ENCODE results near the gene PAQR8. TPM values are rescaled to one million over a fixed set of nuclear protein-coding genes. Genes with fewer than 3 reads are reported as not detected.

PAQR8 gene
- total and polyA plus RNA-seq, 2 of the 13 experiments (the other 11 are each of a cell fraction or from before 2014, with no cell fraction given): 37.7 to 50.7 TPM

GRCh38 chr6:52394251-52394666 lies 32.3 kb downstream of the PAQR8 start:
- H3K36me3 ChIP-seq (replicated peaks in 1 of 2; ENCODE audit: control insufficient read depth in 1 of 2, insufficient read depth in 2 of 2, low read length in 2 of 2): no peaks in the 10 kb centered on the region; a peak in 1 of 5 replicates
- H3K4me3 ChIP-seq (replicated peaks in 1 of 3; ENCODE audit: insufficient read depth in 1 of 3, low read depth in 2 of 3, low read length in 3 of 3): no peak overlapping the region
- no peak overlapping the region for H3K27ac ChIP-seq (ENCODE audit: extremely low read length, insufficient read depth, low read length)
- DNase-seq (ENCODE audit: low spot score) (no peak), ATAC-seq (no peak), FAIRE-seq (no peak)
- H3K4me2 ChIP-seq (ENCODE audit: low read depth, low read length): no peak overlapping the region
- no peaks in the 10 kb centered on the region for H4K20me1 ChIP-seq (ENCODE audit: insufficient read depth, low read length)
- no peaks in the 10 kb centered on the region for H3K9me3 ChIP-seq (ENCODE audit: low read length)
- no peak overlapping the region for H2AFZ ChIP-seq (ENCODE audit: low read length)
- POLR2A ChIA-PET: no interaction called here
- intact Hi-C loops (cut with micrococcal nuclease; ENCODE audit: unreplicated experiment): no loop called here
- H3K9ac ChIP-seq (ENCODE audit: insufficient read depth, low read depth, low read length): no peak overlapping the region
- CTCF ChIA-PET (ENCODE audit: low intra/inter-chr PET ratio, low total read pairs): no interaction called here
- H3K27me3 ChIP-seq (ENCODE audit: control insufficient read depth in 1 of 2, insufficient read depth in 2 of 2, low read length in 2 of 2): no peaks in the 10 kb centered on the region
- in situ Hi-C loops (cut with HindIII; ENCODE audit: extremely low pct_ligation_motif_present, low pct_unique_long_range_greater_than_20kb): loop anchor here (10.0 kb wide), 1 partner anchor 229 kb away; no protein-coding TSS in a partner anchor
- no TSS peak for BruUV-seq (replicated peaks)
- H3K4me1 ChIP-seq (ENCODE audit: insufficient read depth, low read length): peaks cover 74% of the 10 kb centered on the region
- H3K79me2 ChIP-seq (ENCODE audit: insufficient read depth, low read length): peaks cover 23% of the 10 kb centered on the region
- WGBS (ENCODE audit: low lambda C conversion rate): 93% methylated on average over 4 of the region's 4 CpGs
- TF ChIP-seq MAFG (CRISPR knock-in tag; IDR thresholded peaks at IDR 0.05) (no peak), SYNCRIP (IDR thresholded peaks at IDR 0.05; ENCODE audit: insufficient read depth, low read depth, low read length) (no peak), HNRNPH1 (optimal IDR thresholded peaks at IDR 0.05; ENCODE audit: low read depth, low read length) (no peak), GABPA (IDR thresholded peaks at IDR 0.05; ENCODE audit: low read depth, low read length) (no peak), GABPA (CRISPR knock-in tag; IDR thresholded peaks at IDR 0.05; ENCODE audit: low read depth) (no peak), ISX (CRISPR knock-in tag; conservative IDR thresholded peaks at IDR 0.05) (no peak), ZNF75D (CRISPR knock-in tag; IDR thresholded peaks at IDR 0.05; ENCODE audit: borderline replicate concordance) (no peak), ZNF850 (CRISPR knock-in tag; conservative IDR thresholded peaks at IDR 0.05) (no peak), ZNF841 (CRISPR knock-in tag; IDR thresholded peaks at IDR 0.05; ENCODE audit: borderline replicate concordance) (no peak), HCFC1 (IDR thresholded peaks at IDR 0.05; ENCODE audit: low read depth, low read length) (no peak), ZNF589 (CRISPR knock-in tag; conservative IDR thresholded peaks at IDR 0.05) (no peak), PRDM4 (CRISPR knock-in tag; IDR thresholded peaks at IDR 0.05; ENCODE audit: borderline replicate concordance) (no peak), GZF1 (CRISPR knock-in tag; IDR thresholded peaks at IDR 0.05) (no peak), EP300 (IDR thresholded peaks at IDR 0.05; ENCODE audit: low read depth in 2 of 2, low read length in 2 of 2) (no peak), EP300 (CRISPR knock-in tag; IDR thresholded peaks at IDR 0.05; ENCODE audit: borderline replicate concordance) (no peak), KLF6 (CRISPR knock-in tag; IDR thresholded peaks at IDR 0.05) (no peak), CBX5 (CRISPR knock-in tag; IDR thresholded peaks at IDR 0.05; ENCODE audit: borderline replicate concordance) (no peak)
- TF ChIP-seq, protein P1, sequence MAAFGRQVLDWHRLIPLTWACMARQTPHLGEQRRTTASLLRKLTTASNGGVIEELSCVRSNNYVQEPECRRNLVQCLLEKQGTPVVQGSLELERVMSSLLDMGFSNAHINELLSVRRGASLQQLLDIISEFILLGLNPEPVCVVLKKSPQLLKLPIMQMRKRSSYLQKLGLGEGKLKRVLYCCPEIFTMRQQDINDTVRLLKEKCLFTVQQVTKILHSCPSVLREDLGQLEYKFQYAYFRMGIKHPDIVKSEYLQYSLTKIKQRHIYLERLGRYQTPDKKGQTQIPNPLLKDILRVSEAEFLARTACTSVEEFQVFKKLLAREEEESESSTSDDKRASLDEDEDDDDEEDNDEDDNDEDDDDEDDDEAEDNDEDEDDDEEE (CRISPR knock-in tag; IDR thresholded peaks at IDR 0.05): no peak
- TF ChIP-seq, protein P2, sequence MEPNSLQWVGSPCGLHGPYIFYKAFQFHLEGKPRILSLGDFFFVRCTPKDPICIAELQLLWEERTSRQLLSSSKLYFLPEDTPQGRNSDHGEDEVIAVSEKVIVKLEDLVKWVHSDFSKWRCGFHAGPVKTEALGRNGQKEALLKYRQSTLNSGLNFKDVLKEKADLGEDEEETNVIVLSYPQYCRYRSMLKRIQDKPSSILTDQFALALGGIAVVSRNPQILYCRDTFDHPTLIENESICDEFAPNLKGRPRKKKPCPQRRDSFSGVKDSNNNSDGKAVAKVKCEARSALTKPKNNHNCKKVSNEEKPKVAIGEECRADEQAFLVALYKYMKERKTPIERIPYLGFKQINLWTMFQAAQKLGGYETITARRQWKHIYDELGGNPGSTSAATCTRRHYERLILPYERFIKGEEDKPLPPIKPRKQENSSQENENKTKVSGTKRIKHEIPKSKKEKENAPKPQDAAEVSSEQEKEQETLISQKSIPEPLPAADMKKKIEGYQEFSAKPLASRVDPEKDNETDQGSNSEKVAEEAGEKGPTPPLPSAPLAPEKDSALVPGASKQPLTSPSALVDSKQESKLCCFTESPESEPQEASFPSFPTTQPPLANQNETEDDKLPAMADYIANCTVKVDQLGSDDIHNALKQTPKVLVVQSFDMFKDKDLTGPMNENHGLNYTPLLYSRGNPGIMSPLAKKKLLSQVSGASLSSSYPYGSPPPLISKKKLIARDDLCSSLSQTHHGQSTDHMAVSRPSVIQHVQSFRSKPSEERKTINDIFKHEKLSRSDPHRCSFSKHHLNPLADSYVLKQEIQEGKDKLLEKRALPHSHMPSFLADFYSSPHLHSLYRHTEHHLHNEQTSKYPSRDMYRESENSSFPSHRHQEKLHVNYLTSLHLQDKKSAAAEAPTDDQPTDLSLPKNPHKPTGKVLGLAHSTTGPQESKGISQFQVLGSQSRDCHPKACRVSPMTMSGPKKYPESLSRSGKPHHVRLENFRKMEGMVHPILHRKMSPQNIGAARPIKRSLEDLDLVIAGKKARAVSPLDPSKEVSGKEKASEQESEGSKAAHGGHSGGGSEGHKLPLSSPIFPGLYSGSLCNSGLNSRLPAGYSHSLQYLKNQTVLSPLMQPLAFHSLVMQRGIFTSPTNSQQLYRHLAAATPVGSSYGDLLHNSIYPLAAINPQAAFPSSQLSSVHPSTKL (CRISPR knock-in tag; IDR thresholded peaks at IDR 0.05): no peak
